Stomach (tissue), 4 donors: ENCODE results near the gene FAM3D.

ENCODE experiments used
- CTCF ChIP-seq, 7 experiments: fragments of 450-650 bp in 4 of 7; fragments of 200-600 bp in 3 of 7; sonication (generic) in 3 of 7; IDR thresholded peaks; one replicate each; pipeline ENCODE4 v1.5.1; 2016 to 2019; ENCODE audit warnings: antibody characterized with exemption in 7 of 7, control low read depth in 2 of 7, mild to moderate bottlenecking in 1 of 7
- POLR2A ChIP-seq, 4 donors: fragments of 450-650 bp; IDR thresholded peaks; one replicate each; pipeline ENCODE4 v1.6.1; 2016; ENCODE audit warnings: antibody characterized with exemption in 4 of 4, control low read depth in 2 of 4, mild to moderate bottlenecking in 1 of 4, moderate library complexity in 1 of 4

GRCh38 chr3:58620421-58620820 lies 46.2 kb downstream of the FAM3D start:
- TF ChIP-seq CTCF (IDR thresholded peaks at IDR 0.05), result no peak
- no peak for TF ChIP-seq POLR2A (IDR thresholded peaks at IDR 0.05)
